Caco-2 (cell line): ENCODE measurements around the gene GRAMD2B. TPM values are rescaled to one million over a fixed set of nuclear protein-coding genes. Genes with fewer than 3 reads are reported as not detected.

ENCODE experiments used
- BruUV-seq: library from RNA; stranded (reverse); fragments of 400-500 nt; replicated peaks from 2 replicates; lab custom pipeline; 2021; lab: Mats Ljungman, UMichigan
- CTCF ChIA-PET: fragments of 300-600 bp; sonication (Branson Sonifier 250); formaldehyde crosslinking; loops from one replicate; lab custom pipeline; 2022; ENCODE audit warnings: antibody characterized with exemption; lab: Charles Lee
- POLR2A ChIA-PET: fragments of 300-600 bp; sonication (Branson Sonifier 250); formaldehyde crosslinking; loops from one replicate; lab custom pipeline; 2022; ENCODE audit warnings: antibody characterized with exemption; lab: Charles Lee
- DNase-seq, 2 experiments: peaks; one replicate each; pipeline versions ENCODE4 v3.0.0 to v3.0.0-alpha.2; 2020 to 2022
- H3K27me3 ChIP-seq: replicated peaks from 2 replicates; pipeline ENCODE4 v1.6.0; 2011; ENCODE audit warnings: low read length; ENCODE audit not compliant: control insufficient read depth, insufficient read depth
- H3K36me3 ChIP-seq: 2 replicates; pipeline ENCODE4 v1.5.1; 2011; ENCODE audit warnings: low read length; ENCODE audit not compliant: control insufficient read depth, insufficient read depth
- H3K4me1 ChIP-seq: fragments of 250-450 bp; sonication (Bioruptor Pico); 2 replicates; pipeline ENCODE4 v1.5.1; 2020; ENCODE audit warnings: mild to moderate bottlenecking
- H3K4me3 ChIP-seq: 2 replicates; pipeline ENCODE4 v1.5.1; 2011; ENCODE audit warnings: low read depth, mild to moderate bottlenecking, control low read depth, low read length
- H3K9me3 ChIP-seq: fragments of 250-450 bp; sonication (Bioruptor Pico); 2 replicates; pipeline ENCODE4 v1.5.1; 2020; ENCODE audit warnings: mild to moderate bottlenecking, moderate library complexity
- H3K27ac Mint-ChIP-seq: one replicate; pipeline ENCODE4 v1.8.0; 2022; ENCODE audit warnings: mixed read lengths; ENCODE audit not compliant: unreplicated experiment
- H3K27me3 Mint-ChIP-seq: one replicate; pipeline ENCODE4 v1.8.0; 2022; ENCODE audit warnings: mixed read lengths; ENCODE audit not compliant: insufficient read depth, unreplicated experiment
- H3K36me3 Mint-ChIP-seq: one replicate; pipeline ENCODE4 v1.8.0; 2022; ENCODE audit warnings: mild to moderate bottlenecking, mixed read lengths; ENCODE audit not compliant: insufficient read depth, unreplicated experiment
- H3K4me1 Mint-ChIP-seq: one replicate; pipeline ENCODE4 v1.8.0; 2022; ENCODE audit warnings: low read depth, mixed read lengths; ENCODE audit not compliant: unreplicated experiment
- H3K4me3 Mint-ChIP-seq: one replicate; pipeline ENCODE4 v1.8.0; 2022; ENCODE audit warnings: mild to moderate bottlenecking, moderate library complexity, mixed read lengths; ENCODE audit not compliant: unreplicated experiment
- H3K9me3 Mint-ChIP-seq: one replicate; pipeline ENCODE4 v1.8.0; 2022; ENCODE audit warnings: mixed read lengths; ENCODE audit not compliant: unreplicated experiment
- intact Hi-C: fragments of 100-400 bp; cut with micrococcal nuclease; formaldehyde crosslinking; loops from one replicate; pipeline ENCODE4 v1.10.0; 2022; ENCODE audit not compliant: unreplicated experiment
- total RNA-seq: library from RNA; stranded (reverse); gene quantifications from 2 replicates; pipeline ENCODE4 v1.2.3, GENCODE V29; 2022
- TF ChIP-seq, protein P1 (sequence below), 2 experiments: fragments of 200-600 bp in 1 of 2; IDR thresholded peaks; 1 replicate in 1 of 2; 2 replicates in 1 of 2; pipeline versions ENCODE4 v1.5.1 to v1.8.0; 2011 to 2022; ENCODE audit warnings: antibody characterized with exemption in 1 of 2, control low read depth in 1 of 2, inconsistent platforms in 1 of 2, low read depth in 1 of 2, low read length in 1 of 2, mild to moderate bottlenecking in 1 of 2, moderate library complexity in 1 of 2; ENCODE audit not compliant: insufficient read depth in 1 of 2, severe bottlenecking in 1 of 2, unreplicated experiment in 1 of 2

Gene GRAMD2B
- total RNA-seq, 1 experiment from 2014 or later = 3.0 TPM

DNA sequence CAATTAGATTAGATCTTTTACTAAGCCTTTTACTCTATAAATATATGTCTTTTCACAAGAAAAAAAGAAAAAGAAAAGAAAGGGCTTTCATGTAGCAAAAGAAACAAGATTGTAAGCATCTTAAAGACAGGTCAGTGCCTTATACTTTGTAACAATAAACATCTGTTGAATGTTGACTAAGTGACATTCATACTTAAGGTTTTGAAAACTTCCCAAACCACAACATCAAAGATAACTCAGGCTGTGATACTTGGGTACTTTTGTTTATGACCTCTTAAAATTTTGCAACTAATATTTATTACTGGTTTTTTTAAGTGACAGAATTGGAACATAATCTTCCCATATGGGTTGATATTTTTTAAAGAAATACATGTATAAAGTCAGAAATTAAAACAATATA is 7.4 kb downstream of the GRAMD2B start:
- H3K4me1 ChIP-seq = no peaks in the 10 kb centered on the region
- Mint-ChIP-seq H3K4me1 (no peaks in the 10 kb centered on the region), H3K9me3 (no peaks in the 10 kb centered on the region), H3K4me3 (no peak overlapping the region), H3K27me3 (no peaks in the 10 kb centered on the region), H3K27ac (no peak overlapping the region), H3K36me3 (no peaks in the 10 kb centered on the region)
- ChIA-PET POLR2A (no interaction called here), CTCF (no interaction called here)
- no peak overlapping the region for H3K4me3 ChIP-seq
- intact Hi-C loops = no loop called here
- H3K36me3 ChIP-seq = no peaks in the 10 kb centered on the region
- DNase-seq = no peak
- no peaks in the 10 kb centered on the region for H3K9me3 ChIP-seq
- TF ChIP-seq, protein P1, sequence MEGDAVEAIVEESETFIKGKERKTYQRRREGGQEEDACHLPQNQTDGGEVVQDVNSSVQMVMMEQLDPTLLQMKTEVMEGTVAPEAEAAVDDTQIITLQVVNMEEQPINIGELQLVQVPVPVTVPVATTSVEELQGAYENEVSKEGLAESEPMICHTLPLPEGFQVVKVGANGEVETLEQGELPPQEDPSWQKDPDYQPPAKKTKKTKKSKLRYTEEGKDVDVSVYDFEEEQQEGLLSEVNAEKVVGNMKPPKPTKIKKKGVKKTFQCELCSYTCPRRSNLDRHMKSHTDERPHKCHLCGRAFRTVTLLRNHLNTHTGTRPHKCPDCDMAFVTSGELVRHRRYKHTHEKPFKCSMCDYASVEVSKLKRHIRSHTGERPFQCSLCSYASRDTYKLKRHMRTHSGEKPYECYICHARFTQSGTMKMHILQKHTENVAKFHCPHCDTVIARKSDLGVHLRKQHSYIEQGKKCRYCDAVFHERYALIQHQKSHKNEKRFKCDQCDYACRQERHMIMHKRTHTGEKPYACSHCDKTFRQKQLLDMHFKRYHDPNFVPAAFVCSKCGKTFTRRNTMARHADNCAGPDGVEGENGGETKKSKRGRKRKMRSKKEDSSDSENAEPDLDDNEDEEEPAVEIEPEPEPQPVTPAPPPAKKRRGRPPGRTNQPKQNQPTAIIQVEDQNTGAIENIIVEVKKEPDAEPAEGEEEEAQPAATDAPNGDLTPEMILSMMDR (IDR thresholded peaks at IDR 0.05; ENCODE audit: insufficient read depth in 1 of 2, low read depth in 1 of 2, low read length in 1 of 2, severe bottlenecking in 1 of 2, unreplicated experiment in 1 of 2) = no peak
- no TSS peak for BruUV-seq
- no peaks in the 10 kb centered on the region for H3K27me3 ChIP-seq

DNA sequence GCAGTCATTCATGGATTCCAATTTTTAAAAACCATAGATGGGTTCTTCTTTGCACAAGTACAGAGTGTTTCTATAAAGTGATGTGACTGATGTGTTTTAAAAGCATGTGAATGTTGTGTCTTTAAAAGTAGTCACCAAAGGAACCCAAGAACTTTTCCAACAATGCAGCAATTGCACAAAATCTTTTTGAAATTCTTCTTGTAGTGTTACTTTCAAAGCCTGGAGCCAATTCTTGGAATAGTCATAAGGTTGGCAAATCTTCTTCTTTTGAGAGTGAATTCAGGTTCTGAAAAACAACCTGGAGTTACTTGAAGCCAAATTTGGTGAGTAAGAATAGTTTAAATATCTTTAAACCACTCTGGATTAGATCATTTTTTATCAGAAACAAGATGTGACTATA is 10.5 kb downstream of the GRAMD2B start:
- Mint-ChIP-seq H3K4me3 (no peak overlapping the region), H3K4me1 (no peaks in the 10 kb centered on the region), H3K27ac (no peak overlapping the region), H3K27me3 (no peaks in the 10 kb centered on the region), H3K9me3 (no peaks in the 10 kb centered on the region), H3K36me3 (no peaks in the 10 kb centered on the region)
- TF ChIP-seq, protein P1 (IDR thresholded peaks at IDR 0.05; ENCODE audit: insufficient read depth in 1 of 2, low read depth in 1 of 2, low read length in 1 of 2, severe bottlenecking in 1 of 2, unreplicated experiment in 1 of 2) = no peak
- ChIA-PET POLR2A (no interaction called here), CTCF (no interaction called here)
- Histone ChIP-seq H3K36me3 (no peaks in the 10 kb centered on the region), H3K27me3 (no peaks in the 10 kb centered on the region), H3K4me3 (no peak overlapping the region), H3K4me1 (no peaks in the 10 kb centered on the region), H3K9me3 (no peaks in the 10 kb centered on the region)
- intact Hi-C loops = no loop called here
- no peak for DNase-seq
- BruUV-seq = no TSS peak

DNA sequence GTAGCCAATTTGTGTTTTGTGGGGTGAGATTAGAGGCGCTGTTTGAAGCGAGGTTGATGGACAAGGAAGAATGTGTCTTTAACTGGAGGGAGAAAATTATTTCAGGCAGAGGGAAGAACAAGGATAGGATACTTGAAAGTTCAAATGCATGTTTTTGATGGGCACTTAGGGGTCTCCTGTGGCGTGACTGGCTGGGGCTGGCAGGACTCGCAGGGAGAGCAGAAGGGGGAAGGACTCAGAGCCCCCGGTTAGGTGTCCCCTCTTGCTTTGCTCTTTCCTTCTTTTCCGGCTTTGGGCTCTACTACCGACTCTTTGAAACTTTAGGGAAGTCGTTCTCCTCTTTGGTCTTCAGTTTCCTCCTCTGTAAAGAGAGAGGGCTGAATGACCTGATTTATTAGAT is 12.1 kb downstream of the GRAMD2B start:
- intact Hi-C loops = no loop called here
- H3K27ac Mint-ChIP-seq = no peak overlapping the region
- Histone ChIP-seq H3K4me1 (no peaks in the 10 kb centered on the region), H3K4me3 (no peak overlapping the region), H3K36me3 (no peaks in the 10 kb centered on the region), H3K27me3 (no peaks in the 10 kb centered on the region), H3K9me3 (no peaks in the 10 kb centered on the region)
- H3K9me3 Mint-ChIP-seq = no peaks in the 10 kb centered on the region
- no peak for DNase-seq
- BruUV-seq = no TSS peak
- ChIA-PET CTCF (no interaction called here), POLR2A (no interaction called here)
- no peaks in the 10 kb centered on the region for H3K36me3 Mint-ChIP-seq
- H3K4me1 Mint-ChIP-seq = no peaks in the 10 kb centered on the region
- no peaks in the 10 kb centered on the region for H3K27me3 Mint-ChIP-seq
- TF ChIP-seq, protein P1 (IDR thresholded peaks at IDR 0.05; ENCODE audit: insufficient read depth in 1 of 2, low read depth in 1 of 2, low read length in 1 of 2, severe bottlenecking in 1 of 2, unreplicated experiment in 1 of 2) = no peak
- no peak overlapping the region for H3K4me3 Mint-ChIP-seq
